Cortex of kidney (tissue), 1 donor: Measurements from ENCODE around the gene SLC35F3.

Source experiments
- DNase-seq: peaks from one replicate; lab custom pipeline; 2025; lab: John Stamatoyannopoulos, UW

Gene SLC35F3

GRCh38 chr1:234040446-234041317 is 136.2 kb downstream of the SLC35F3 start:
- no peak for DNase-seq

- DNase-seq: no peak
These were observed 139.6 kb downstream of the SLC35F3 start for GRCh38 chr1:234044079-234044478.

- DNase-seq: no peak
These were observed 142.6 kb downstream of the SLC35F3 start for GRCh38 chr1:234047123-234047522.

- DNase-seq: no peak
These were observed 157.7 kb downstream of the SLC35F3 start for GRCh38 chr1:234062166-234062565.

GRCh38 chr1:234065794-234066447 is 161.4 kb downstream of the SLC35F3 start:
- DNase-seq: no peak

- DNase-seq: no peak
These were observed 163.3 kb downstream of the SLC35F3 start for GRCh38 chr1:234067581-234068337.

GRCh38 chr1:234069760-234070159 is 165.3 kb downstream of the SLC35F3 start:
- DNase-seq: no peak

- DNase-seq: no peak
These were observed 168.3 kb downstream of the SLC35F3 start for GRCh38 chr1:234072793-234073192.

GRCh38 chr1:234078143-234078542 is 173.7 kb downstream of the SLC35F3 start:
- no peak for DNase-seq

GRCh38 chr1:234079896-234080295 is 175.4 kb downstream of the SLC35F3 start:
- DNase-seq: no peak

- DNase-seq: no peak
These were observed 179.0 kb downstream of the SLC35F3 start for GRCh38 chr1:234083460-234083859.

GRCh38 chr1:234089396-234089795 is 184.9 kb downstream of the SLC35F3 start:
- DNase-seq: no peak

GRCh38 chr1:234090212-234091064 is 186.0 kb downstream of the SLC35F3 start:
- DNase-seq: no peak

- no peak for DNase-seq
These were observed 186.6 kb downstream of the SLC35F3 start for GRCh38 chr1:234091065-234091401.

GRCh38 chr1:234091876-234092275 is 187.4 kb downstream of the SLC35F3 start:
- no peak for DNase-seq

GRCh38 chr1:234093107-234093506 is 188.6 kb downstream of the SLC35F3 start:
- DNase-seq: no peak

- DNase-seq: no peak
These were observed 189.3 kb downstream of the SLC35F3 start for GRCh38 chr1:234093741-234094140.

GRCh38 chr1:234094172-234094571 is 189.7 kb downstream of the SLC35F3 start:
- no peak for DNase-seq

- no peak for DNase-seq
These were observed 191.8 kb downstream of the SLC35F3 start for GRCh38 chr1:234096161-234096770.

GRCh38 chr1:234102583-234102982 is 198.1 kb downstream of the SLC35F3 start:
- DNase-seq: no peak

- DNase-seq: no peak
These were observed 198.7 kb downstream of the SLC35F3 start for GRCh38 chr1:234103198-234103597.
